HG03442 (cell line): Measurements from ENCODE around the gene PRSS38.

Source experiments
- ATAC-seq: cut with Tn5 transposase; IDR thresholded peaks from one replicate; pipeline ENCODE4 v1.9.1; 2021; ENCODE audit warnings: mild to moderate bottlenecking, moderate library complexity; ENCODE audit not compliant: unreplicated experiment

The PRSS38 gene

GRCh38 chr1:227815468-227816409 is at the start of gene PRSS38:
Gene PRSS38 (plus strand): TSS chr1:227815675. CDS start chr1:227815717, 42 bp downstream.
- ATAC-seq, result no peak

GRCh38 chr1:227766015-227766634 is 49.4 kb upstream of the PRSS38 start:
- ATAC-seq, result peak; percentile 58

DNA sequence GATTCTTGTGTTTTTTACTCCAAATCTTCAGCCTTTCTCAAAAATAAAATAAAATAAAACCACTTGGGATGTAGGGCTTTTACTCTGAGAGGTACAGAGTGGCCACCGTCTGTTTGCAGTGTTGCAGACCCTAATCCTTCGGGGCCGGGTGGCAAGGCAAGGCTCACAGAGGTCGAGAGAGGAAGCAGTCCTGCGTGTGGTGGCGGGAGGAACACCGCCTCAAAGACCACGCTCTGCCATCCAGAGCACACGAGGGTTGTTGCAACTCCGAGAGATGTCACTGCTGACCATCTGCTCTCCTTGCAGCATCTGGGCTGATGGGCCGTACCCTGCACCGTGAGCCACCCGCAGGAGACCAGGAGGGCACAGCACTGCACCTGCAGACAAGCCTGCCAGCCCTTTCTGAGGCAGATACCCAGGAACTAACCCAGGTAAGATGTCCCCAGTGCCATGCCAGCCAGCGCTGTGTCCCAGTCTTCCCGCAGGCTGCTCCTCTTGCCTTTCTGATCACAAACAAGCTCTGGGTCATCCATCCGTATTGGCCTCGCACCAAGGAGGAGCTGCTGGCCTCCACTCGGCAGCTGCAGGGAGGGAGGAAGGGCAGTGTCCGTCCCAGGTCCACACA is 48.7 kb upstream of the PRSS38 start:
- ATAC-seq, result no peak

DNA sequence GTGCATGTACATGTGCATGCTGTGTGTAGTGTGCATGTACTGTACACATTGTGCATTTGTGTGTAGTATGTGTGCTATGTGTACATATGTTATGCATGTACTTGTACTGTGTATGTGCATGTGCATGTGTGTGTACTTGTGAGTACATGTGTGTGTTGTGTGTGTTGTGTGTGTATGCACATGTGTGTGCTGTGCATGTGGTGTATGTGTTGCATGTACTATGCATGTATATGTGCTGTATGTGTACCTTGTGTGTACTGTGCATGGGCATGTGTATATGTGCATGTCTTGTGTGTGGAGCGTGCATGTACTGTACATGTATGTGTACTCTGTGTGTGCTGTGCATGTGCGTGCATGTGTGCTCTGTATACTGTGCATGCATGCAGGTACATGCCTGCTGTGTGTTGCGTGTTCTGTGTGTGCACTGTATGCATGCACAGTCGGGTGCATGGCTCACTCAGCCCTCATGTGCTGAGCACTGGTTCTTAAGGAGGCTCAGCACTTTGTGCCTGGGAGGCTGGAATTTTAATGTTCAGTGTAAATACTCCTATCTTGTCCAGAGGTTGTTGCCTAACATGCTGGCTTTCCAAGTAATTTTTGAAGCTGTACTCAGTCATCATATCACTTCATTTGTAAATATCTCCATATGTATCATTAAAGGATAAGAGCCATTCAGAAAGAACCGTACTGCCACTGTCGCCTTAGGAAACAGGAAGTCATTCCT is 47.9 kb upstream of the PRSS38 start:
- no peak for ATAC-seq

GRCh38 chr1:227768125-227768439 is 47.4 kb upstream of the PRSS38 start:
- no peak for ATAC-seq

GRCh38 chr1:227768640-227769039 is 46.8 kb upstream of the PRSS38 start:
- no peak for ATAC-seq

DNA sequence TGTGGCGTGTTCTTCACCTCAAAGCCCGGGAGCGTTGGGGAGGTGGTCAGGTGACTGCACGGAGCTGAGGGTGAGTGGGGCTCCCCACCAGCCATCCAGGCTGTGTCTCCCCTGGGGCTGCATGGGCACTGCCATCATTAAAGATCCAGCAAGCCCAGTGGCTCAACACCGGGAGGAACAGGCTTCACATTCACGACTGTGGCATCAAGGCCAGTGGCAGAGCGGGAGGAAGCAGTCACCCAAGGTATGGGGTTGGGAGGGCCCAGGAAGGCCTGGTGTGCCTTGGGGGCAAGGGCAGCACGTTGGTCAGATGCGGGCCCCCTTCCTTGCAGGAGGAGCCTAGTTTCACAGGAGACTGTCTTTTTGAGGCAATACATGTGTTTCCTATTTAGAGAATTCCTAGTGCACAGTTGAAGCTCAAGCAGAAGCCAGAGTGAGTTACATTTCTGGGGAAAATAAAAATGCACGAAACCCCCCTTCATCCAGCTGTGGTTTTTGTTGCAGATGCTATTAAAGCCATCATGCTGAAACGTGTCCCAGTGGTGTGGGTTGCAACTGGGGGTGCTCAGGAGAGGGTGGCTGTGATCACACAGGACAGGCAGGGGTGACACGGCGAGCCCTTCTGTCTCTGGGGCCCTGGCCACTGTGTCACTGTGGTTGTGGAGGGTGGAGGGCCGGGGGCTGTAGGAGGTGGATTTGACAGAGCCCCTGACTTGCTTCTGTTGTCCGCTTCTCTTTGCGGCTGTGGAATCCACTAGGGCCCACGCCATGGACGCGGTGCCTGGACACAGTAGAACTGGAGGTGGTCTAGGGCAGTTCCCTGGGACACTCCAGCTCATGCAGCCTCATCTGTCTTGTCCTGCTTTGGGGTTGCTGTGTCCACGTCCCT is 46.2 kb upstream of the PRSS38 start:
- no peak for ATAC-seq

- no peak for ATAC-seq
Measured at GRCh38 chr1:227769936-227770494, 45.5 kb upstream of the PRSS38 start.

DNA sequence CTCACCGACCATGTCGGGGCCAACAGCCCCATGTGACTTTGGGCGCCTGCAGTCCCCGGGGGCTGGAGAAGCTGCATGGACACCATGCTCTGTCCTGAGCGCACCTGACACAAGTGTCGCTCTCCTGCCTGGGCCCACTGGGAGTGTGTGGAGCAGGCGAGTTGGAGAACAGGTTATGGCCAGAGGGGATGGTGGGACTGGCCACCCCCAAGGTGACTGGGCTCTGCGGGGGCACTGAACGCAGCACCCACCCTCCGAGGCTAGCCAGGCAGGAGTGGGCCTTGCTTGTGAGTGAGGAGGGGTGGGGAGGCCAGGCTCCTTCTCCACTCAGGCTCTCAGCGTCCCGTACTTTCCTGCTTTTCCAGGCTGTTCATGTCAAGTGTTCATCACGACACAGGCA is 44.7 kb upstream of the PRSS38 start:
- no peak for ATAC-seq

DNA sequence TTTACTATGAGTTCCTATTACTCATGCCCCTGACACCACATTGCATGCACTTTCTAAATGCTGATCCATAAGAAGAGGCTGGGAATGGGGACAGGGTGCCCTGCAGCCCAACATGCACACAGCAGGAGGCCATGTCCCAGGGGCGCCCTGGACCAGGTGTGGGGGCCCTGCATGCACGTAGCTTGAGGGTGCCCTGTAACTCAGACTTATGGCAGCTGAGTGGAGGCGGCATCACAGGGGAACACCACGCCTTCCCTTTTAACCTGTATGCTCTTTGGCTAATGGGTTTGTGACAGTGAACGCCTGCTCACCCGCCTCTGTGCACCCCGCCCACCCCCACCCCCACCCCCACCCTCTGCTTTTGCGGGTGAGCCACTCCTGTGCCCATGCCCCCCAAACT is 44.1 kb upstream of the PRSS38 start:
- no peak for ATAC-seq

DNA sequence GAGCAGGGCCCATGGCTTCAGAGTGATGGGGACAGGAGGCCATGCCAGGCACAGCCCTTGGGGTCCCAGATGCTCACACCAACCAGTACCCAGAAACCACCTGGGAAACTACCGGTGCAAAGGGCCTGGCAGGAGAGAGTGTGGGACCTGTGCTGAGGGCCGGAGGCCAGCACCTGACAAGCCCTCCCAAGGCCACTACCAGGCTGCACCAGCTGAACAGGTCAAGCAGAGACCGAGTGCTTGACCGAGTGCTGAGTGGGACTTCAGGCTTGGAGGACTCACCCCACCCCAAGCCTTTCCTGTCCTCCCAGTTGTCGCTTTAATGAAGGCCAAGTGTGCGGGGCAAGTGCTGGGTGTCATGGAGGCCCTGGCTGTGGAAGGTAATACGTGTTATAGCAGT is 43.7 kb upstream of the PRSS38 start:
- no peak for ATAC-seq

- no peak for ATAC-seq
Measured at GRCh38 chr1:227773558-227773957, 41.9 kb upstream of the PRSS38 start.

DNA sequence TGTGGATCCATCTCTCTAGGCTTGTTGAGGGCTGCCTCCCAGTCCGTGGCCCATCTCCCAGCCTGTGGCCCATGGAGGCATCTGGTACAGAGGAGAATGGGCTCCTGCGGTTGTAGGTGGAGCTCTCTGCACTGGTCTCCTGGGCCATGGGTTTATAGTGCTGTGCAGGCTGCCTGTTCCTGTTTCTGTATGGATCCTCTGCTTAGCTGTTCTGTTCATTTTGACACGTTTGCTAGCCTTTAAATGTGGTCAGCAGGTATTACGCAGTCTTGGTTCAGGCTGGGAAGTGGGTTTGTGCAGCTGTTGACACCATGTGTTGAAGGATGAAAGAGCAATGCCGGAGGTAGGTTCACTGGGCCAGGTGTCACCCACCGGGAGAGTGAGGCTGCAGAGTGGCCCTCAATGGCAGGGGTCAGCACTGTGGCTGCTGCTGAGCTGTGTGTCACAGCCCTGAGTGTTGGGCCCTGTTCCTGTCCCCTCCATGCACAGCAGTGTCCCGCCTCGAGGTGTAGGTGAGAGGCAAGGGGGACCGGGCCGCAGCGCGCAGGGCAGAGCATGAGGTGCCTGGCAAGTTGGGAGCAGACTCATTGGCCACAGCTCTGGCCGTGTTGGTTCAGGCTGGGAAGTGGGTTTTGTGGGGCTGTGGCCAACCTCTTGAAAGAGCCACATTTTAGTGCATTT is 41.3 kb upstream of the PRSS38 start:
- no peak for ATAC-seq

DNA sequence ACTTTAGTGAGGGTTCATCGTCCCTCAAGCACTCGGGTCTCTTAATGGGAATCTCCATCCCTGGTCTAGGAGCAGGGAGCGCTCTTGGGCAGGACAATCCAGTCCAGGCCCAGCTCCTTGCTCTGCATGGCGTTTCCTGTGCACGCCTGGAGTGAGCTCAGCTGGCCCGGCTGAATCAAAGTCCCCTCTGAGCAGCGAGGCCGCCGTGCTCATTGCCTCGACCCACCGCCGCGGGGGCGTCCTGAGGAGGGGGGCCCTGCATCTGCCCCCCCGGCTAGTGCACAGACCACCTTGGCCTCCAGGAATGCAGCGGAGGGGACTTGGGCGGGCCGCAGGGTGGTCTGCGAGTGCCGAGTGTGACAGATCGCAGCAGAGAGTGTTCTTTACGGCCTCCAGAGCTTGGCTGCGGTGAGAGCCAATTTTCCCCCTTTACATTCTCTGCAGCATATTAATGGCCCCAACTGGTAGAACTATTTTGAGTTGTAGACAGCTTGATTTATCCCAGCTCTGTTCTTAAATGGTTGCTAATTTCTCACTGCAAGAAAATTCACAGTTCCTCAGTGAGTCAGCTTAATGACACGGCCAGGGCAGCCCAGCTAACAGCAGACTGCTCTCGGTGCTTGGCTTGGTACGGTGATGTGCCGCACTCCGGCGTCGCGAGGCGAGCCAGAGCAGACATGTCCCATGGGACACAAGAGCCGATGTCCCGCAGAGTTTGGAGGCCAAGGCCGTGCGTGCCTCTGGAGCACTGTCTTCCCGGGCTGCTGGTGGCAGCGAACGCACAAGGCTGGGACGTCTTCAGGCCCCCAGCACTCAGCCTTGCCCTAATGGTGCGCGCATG is 40.4 kb upstream of the PRSS38 start:
- ATAC-seq, result no peak

GRCh38 chr1:227775841-227776240 is 39.6 kb upstream of the PRSS38 start:
- no peak for ATAC-seq

- no peak for ATAC-seq
Measured at GRCh38 chr1:227776331-227776771, 39.1 kb upstream of the PRSS38 start.

GRCh38 chr1:227777156-227777555 is 38.3 kb upstream of the PRSS38 start:
- no peak for ATAC-seq

- no peak for ATAC-seq
Measured at GRCh38 chr1:227777646-227778045, 37.8 kb upstream of the PRSS38 start.
